Measurements from ENCODE around the gene HARBI1. TPM values are rescaled to one million over a fixed set of nuclear protein-coding genes. Genes with fewer than 3 reads are reported as not detected.

The HARBI1 gene
- total RNA-seq, 1 experiment from 2014 or later = 4.4 TPM

DNA sequence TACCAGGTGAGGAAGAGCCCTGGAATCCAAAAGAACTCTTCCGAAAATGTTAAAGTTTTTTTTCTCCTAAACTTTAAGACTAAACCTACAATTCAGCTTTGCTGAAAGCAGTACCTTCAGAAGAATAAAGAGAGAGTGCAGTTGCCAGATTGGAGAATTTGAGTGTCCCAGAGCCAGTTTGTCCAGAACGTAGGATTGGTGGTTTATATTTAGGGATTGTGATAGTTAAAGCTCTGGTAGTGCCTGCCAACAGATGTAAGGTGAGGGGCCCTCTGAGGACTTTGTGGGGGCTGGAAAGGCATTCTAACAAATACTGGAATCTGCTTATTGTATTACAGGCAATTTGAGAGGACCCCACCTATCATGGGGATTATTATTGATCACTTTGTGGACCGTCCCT is 40.2 kb upstream of the HARBI1 start:
- Mint-ChIP-seq H3K4me1 (no peaks in the 10 kb centered on the region), H3K4me3 (no peak overlapping the region), H3K36me3 (peaks cover 53% of the 10 kb centered on the region), H3K27me3 (ENCODE audit: low read depth) (no peaks in the 10 kb centered on the region), H3K9me3 (no peaks in the 10 kb centered on the region), H3K27ac (0 out of 2 replicates have a peak overlapping the region, but pooled peaks have one; percentile 65)
- DNase-seq (ENCODE audit: low spot score) = no peak
- ChIA-PET CTCF (no interaction called here), POLR2A (no interaction called here)
- ATAC-seq = no peak
- TF ChIP-seq, protein P1, sequence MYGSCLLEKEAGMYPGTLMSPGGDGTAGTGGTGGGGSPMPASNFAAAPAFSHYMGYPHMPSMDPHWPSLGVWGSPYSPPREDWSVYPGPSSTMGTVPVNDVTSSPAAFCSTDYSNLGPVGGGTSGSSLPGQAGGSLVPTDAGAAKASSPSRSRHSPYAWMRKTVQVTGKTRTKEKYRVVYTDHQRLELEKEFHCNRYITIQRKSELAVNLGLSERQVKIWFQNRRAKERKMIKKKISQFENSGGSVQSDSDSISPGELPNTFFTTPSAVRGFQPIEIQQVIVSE (CRISPR knock-in tag; IDR thresholded peaks at IDR 0.05; ENCODE audit: borderline replicate concordance) = no peak
- TF ChIP-seq ZNF416 (CRISPR knock-in tag; IDR thresholded peaks at IDR 0.05) (no peak), FOXJ3 (CRISPR knock-in tag; IDR thresholded peaks at IDR 0.05; ENCODE audit: borderline replicate concordance) (no peak), RORB (CRISPR knock-in tag; IDR thresholded peaks at IDR 0.05) (no peak), EMX1 (CRISPR knock-in tag; IDR thresholded peaks at IDR 0.05) (no peak), TEAD4 (CRISPR knock-in tag; IDR thresholded peaks at IDR 0.05) (no peak), ELF4 (CRISPR knock-in tag; IDR thresholded peaks at IDR 0.05; ENCODE audit: low read depth) (no peak)
- TF ChIP-seq, protein P2, sequence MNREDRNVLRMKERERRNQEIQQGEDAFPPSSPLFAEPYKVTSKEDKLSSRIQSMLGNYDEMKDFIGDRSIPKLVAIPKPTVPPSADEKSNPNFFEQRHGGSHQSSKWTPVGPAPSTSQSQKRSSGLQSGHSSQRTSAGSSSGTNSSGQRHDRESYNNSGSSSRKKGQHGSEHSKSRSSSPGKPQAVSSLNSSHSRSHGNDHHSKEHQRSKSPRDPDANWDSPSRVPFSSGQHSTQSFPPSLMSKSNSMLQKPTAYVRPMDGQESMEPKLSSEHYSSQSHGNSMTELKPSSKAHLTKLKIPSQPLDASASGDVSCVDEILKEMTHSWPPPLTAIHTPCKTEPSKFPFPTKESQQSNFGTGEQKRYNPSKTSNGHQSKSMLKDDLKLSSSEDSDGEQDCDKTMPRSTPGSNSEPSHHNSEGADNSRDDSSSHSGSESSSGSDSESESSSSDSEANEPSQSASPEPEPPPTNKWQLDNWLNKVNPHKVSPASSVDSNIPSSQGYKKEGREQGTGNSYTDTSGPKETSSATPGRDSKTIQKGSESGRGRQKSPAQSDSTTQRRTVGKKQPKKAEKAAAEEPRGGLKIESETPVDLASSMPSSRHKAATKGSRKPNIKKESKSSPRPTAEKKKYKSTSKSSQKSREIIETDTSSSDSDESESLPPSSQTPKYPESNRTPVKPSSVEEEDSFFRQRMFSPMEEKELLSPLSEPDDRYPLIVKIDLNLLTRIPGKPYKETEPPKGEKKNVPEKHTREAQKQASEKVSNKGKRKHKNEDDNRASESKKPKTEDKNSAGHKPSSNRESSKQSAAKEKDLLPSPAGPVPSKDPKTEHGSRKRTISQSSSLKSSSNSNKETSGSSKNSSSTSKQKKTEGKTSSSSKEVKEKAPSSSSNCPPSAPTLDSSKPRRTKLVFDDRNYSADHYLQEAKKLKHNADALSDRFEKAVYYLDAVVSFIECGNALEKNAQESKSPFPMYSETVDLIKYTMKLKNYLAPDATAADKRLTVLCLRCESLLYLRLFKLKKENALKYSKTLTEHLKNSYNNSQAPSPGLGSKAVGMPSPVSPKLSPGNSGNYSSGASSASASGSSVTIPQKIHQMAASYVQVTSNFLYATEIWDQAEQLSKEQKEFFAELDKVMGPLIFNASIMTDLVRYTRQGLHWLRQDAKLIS (CRISPR knock-in tag; IDR thresholded peaks at IDR 0.05; ENCODE audit: borderline replicate concordance) = no peak
- TF ChIP-seq, protein P3, sequence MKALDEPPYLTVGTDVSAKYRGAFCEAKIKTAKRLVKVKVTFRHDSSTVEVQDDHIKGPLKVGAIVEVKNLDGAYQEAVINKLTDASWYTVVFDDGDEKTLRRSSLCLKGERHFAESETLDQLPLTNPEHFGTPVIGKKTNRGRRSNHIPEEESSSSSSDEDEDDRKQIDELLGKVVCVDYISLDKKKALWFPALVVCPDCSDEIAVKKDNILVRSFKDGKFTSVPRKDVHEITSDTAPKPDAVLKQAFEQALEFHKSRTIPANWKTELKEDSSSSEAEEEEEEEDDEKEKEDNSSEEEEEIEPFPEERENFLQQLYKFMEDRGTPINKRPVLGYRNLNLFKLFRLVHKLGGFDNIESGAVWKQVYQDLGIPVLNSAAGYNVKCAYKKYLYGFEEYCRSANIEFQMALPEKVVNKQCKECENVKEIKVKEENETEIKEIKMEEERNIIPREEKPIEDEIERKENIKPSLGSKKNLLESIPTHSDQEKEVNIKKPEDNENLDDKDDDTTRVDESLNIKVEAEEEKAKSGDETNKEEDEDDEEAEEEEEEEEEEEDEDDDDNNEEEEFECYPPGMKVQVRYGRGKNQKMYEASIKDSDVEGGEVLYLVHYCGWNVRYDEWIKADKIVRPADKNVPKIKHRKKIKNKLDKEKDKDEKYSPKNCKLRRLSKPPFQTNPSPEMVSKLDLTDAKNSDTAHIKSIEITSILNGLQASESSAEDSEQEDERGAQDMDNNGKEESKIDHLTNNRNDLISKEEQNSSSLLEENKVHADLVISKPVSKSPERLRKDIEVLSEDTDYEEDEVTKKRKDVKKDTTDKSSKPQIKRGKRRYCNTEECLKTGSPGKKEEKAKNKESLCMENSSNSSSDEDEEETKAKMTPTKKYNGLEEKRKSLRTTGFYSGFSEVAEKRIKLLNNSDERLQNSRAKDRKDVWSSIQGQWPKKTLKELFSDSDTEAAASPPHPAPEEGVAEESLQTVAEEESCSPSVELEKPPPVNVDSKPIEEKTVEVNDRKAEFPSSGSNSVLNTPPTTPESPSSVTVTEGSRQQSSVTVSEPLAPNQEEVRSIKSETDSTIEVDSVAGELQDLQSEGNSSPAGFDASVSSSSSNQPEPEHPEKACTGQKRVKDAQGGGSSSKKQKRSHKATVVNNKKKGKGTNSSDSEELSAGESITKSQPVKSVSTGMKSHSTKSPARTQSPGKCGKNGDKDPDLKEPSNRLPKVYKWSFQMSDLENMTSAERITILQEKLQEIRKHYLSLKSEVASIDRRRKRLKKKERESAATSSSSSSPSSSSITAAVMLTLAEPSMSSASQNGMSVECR (CRISPR knock-in tag; IDR thresholded peaks at IDR 0.05; ENCODE audit: borderline replicate concordance) = no peak

DNA sequence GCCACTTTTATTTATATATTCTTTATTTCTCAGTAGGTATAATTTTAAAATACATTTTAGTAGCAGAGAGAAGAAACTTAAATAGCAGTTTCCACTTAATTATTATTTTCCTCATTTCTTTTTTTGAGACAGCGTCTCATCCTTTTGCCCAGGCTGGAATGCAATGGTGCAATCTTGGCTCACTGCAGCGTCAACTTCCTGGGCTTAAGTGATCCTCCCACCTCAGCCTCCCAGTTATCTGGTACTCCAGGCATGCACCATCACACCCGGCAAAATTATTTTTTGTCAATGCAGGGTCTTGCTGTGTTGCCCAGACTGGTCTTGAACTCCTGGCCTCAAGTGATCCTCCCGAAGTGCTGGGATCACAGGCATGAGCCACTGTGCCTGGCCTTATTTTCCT is 38.6 kb upstream of the HARBI1 start:
- Mint-ChIP-seq H3K27ac (no peak overlapping the region), H3K27me3 (ENCODE audit: low read depth) (no peaks in the 10 kb centered on the region), H3K4me3 (no peak overlapping the region), H3K4me1 (no peaks in the 10 kb centered on the region), H3K36me3 (peaks cover 66% of the 10 kb centered on the region), H3K9me3 (no peaks in the 10 kb centered on the region)
- ATAC-seq (no peak), DNase-seq (ENCODE audit: low spot score) (no peak)
- TF ChIP-seq GABPB1 (CRISPR knock-in tag; IDR thresholded peaks at IDR 0.05) = no peak
- no peak for TF ChIP-seq NR2C2 (CRISPR knock-in tag; IDR thresholded peaks at IDR 0.05)
- no peak for TF ChIP-seq JAZF1 (CRISPR knock-in tag; IDR thresholded peaks at IDR 0.05)
- TF ChIP-seq, protein P4, sequence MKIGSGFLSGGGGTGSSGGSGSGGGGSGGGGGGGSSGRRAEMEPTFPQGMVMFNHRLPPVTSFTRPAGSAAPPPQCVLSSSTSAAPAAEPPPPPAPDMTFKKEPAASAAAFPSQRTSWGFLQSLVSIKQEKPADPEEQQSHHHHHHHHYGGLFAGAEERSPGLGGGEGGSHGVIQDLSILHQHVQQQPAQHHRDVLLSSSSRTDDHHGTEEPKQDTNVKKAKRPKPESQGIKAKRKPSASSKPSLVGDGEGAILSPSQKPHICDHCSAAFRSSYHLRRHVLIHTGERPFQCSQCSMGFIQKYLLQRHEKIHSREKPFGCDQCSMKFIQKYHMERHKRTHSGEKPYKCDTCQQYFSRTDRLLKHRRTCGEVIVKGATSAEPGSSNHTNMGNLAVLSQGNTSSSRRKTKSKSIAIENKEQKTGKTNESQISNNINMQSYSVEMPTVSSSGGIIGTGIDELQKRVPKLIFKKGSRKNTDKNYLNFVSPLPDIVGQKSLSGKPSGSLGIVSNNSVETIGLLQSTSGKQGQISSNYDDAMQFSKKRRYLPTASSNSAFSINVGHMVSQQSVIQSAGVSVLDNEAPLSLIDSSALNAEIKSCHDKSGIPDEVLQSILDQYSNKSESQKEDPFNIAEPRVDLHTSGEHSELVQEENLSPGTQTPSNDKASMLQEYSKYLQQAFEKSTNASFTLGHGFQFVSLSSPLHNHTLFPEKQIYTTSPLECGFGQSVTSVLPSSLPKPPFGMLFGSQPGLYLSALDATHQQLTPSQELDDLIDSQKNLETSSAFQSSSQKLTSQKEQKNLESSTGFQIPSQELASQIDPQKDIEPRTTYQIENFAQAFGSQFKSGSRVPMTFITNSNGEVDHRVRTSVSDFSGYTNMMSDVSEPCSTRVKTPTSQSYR (CRISPR knock-in tag; IDR thresholded peaks at IDR 0.05) = no peak
- TF ChIP-seq FOXK1 (CRISPR knock-in tag; IDR thresholded peaks at IDR 0.05) = no peak
- CTCF ChIA-PET = no interaction called here
- POLR2A ChIA-PET = no interaction called here
